ENCODE measurements around the gene CACNB2. TPM values are rescaled to one million over a fixed set of nuclear protein-coding genes. Genes with fewer than 3 reads are reported as not detected.

CACNB2 gene
- total RNA-seq, 1 experiment from 2014 or later, result 3.2 TPM

- Mint-ChIP-seq H3K36me3 (no peaks in the 10 kb centered on the region), H3K27me3 (ENCODE audit: low read depth) (no peaks in the 10 kb centered on the region), H3K4me1 (peaks cover 10% of the 10 kb centered on the region), H3K4me3 (no peak overlapping the region), H3K9me3 (no peaks in the 10 kb centered on the region), H3K27ac (no peak overlapping the region)
- POLR2A ChIA-PET, result no interaction called here
- no peak for DNase-seq (ENCODE audit: low spot score)
- CTCF ChIA-PET, result no interaction called here
- TF ChIP-seq ZNF425 (CRISPR knock-in tag; conservative IDR thresholded peaks at IDR 0.05) (no peak), ZNF512 (CRISPR knock-in tag; IDR thresholded peaks at IDR 0.05; ENCODE audit: borderline replicate concordance) (no peak), GABPB1 (CRISPR knock-in tag; IDR thresholded peaks at IDR 0.05) (no peak), AFF4 (CRISPR knock-in tag; IDR thresholded peaks at IDR 0.05; ENCODE audit: borderline replicate concordance) (no peak), FOXK1 (CRISPR knock-in tag; IDR thresholded peaks at IDR 0.05) (no peak), USF1 (CRISPR knock-in tag; IDR thresholded peaks at IDR 0.05) (no peak), TEAD4 (CRISPR knock-in tag; IDR thresholded peaks at IDR 0.05) (no peak), GTF2I (CRISPR knock-in tag; conservative IDR thresholded peaks at IDR 0.05) (no peak), ARID4B (CRISPR knock-in tag; IDR thresholded peaks at IDR 0.05; ENCODE audit: borderline replicate concordance) (no peak)
- TF ChIP-seq, protein P1, sequence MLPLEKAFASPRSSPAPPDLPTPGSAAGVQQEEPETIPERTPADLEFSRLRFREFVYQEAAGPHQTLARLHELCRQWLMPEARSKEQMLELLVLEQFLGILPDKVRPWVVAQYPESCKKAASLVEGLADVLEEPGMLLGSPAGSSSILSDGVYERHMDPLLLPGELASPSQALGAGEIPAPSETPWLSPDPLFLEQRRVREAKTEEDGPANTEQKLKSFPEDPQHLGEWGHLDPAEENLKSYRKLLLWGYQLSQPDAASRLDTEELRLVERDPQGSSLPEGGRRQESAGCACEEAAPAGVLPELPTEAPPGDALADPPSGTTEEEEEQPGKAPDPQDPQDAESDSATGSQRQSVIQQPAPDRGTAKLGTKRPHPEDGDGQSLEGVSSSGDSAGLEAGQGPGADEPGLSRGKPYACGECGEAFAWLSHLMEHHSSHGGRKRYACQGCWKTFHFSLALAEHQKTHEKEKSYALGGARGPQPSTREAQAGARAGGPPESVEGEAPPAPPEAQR (CRISPR knock-in tag; IDR thresholded peaks at IDR 0.05), result no peak
- TF ChIP-seq, protein P2, sequence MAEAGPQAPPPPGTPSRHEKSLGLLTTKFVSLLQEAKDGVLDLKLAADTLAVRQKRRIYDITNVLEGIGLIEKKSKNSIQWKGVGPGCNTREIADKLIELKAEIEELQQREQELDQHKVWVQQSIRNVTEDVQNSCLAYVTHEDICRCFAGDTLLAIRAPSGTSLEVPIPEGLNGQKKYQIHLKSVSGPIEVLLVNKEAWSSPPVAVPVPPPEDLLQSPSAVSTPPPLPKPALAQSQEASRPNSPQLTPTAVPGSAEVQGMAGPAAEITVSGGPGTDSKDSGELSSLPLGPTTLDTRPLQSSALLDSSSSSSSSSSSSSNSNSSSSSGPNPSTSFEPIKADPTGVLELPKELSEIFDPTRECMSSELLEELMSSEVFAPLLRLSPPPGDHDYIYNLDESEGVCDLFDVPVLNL (CRISPR knock-in tag; IDR thresholded peaks at IDR 0.05; ENCODE audit: borderline replicate concordance, low read depth), result no peak
- no peak for ATAC-seq
Observed at GRCh38 chr10:18421726-18422293, 281.6 kb downstream of the CACNB2 start.
